HEK293T (cell line): ENCODE measurements around the gene MTG2.
A peak's percentile ranks its signal among the peaks of the same experiment; 100 is the strongest.

Experiments
- CTCF ChIA-PET: fragments of 350-600 bp; formaldehyde crosslinking; extraction: SDS; loops from one replicate; lab custom pipeline; 2021; ENCODE audit warnings: antibody characterized with exemption, inconsistent platforms; lab: Yijun Ruan, JAX
- POLR2A ChIA-PET: fragments of 350-600 bp; formaldehyde crosslinking; extraction: SDS; loops from one replicate; lab custom pipeline; 2020; ENCODE audit warnings: antibody characterized with exemption, inconsistent platforms; lab: Yijun Ruan, JAX
- DNase-seq: peaks from one replicate; pipeline ENCODE4 v3.0.0; 2012; ENCODE audit warnings: mixed read lengths; ENCODE audit errors: extremely low spot score
- ARNT ChIP-seq: fragments of 450-650 bp; IDR thresholded peaks from 2 replicates; pipeline ENCODE4 v1.6.1; 2017; ENCODE audit warnings: mild to moderate bottlenecking
- BHLHE40 ChIP-seq: fragments of 450-650 bp; IDR thresholded peaks from 2 replicates; pipeline ENCODE4 v1.6.1; 2016; ENCODE audit warnings: mild to moderate bottlenecking, moderate library complexity, borderline replicate concordance
- CTBP1 ChIP-seq: fragments of 450-650 bp; IDR thresholded peaks from 2 replicates; pipeline ENCODE4 v1.6.1; 2016; ENCODE audit warnings: borderline replicate concordance
- ELF4 ChIP-seq: fragments of 450-650 bp; IDR thresholded peaks from 2 replicates; pipeline ENCODE4 v1.6.1; 2017; ENCODE audit warnings: antibody characterized with exemption
- FOXA1 ChIP-seq: fragments of 450-650 bp; IDR thresholded peaks from 2 replicates; pipeline ENCODE4 v1.6.1; 2016; ENCODE audit warnings: mild to moderate bottlenecking
- FOXK2 ChIP-seq: fragments of 450-650 bp; IDR thresholded peaks from 2 replicates; pipeline ENCODE4 v1.6.1; 2016; ENCODE audit warnings: mild to moderate bottlenecking
- FOXM1 ChIP-seq: fragments of 450-650 bp; IDR thresholded peaks from 2 replicates; pipeline ENCODE4 v1.6.1; 2017; ENCODE audit warnings: mild to moderate bottlenecking, borderline replicate concordance
- HDGF ChIP-seq: fragments of 450-650 bp; IDR thresholded peaks from 2 replicates; pipeline ENCODE4 v1.6.1; 2017; ENCODE audit warnings: antibody characterized with exemption, borderline replicate concordance
- L3MBTL2 ChIP-seq: fragments of 450-650 bp; conservative IDR thresholded peaks from 2 replicates; pipeline ENCODE4 v1.6.1; 2016; ENCODE audit warnings: mild to moderate bottlenecking
- LEF1 ChIP-seq: fragments of 450-650 bp; IDR thresholded peaks from 2 replicates; pipeline ENCODE4 v1.6.1; 2017; ENCODE audit warnings: mild to moderate bottlenecking, borderline replicate concordance
- NFRKB ChIP-seq: fragments of 450-650 bp; IDR thresholded peaks from 2 replicates; pipeline ENCODE4 v1.6.1; 2016; ENCODE audit warnings: mild to moderate bottlenecking, moderate library complexity
- SP1 ChIP-seq: fragments of 450-650 bp; IDR thresholded peaks from 2 replicates; pipeline ENCODE4 v1.6.1; 2017
- SUZ12 ChIP-seq: fragments of 450-650 bp; IDR thresholded peaks from 2 replicates; pipeline ENCODE4 v1.6.1; 2016; ENCODE audit warnings: mild to moderate bottlenecking
- TARDBP ChIP-seq: fragments of 450-650 bp; IDR thresholded peaks from 2 replicates; pipeline ENCODE4 v1.6.1; 2016
- ZNF384 ChIP-seq: fragments of 450-650 bp; IDR thresholded peaks from 2 replicates; pipeline ENCODE4 v1.6.1; 2016
- TF ChIP-seq, protein P1 (sequence below): fragments of 450-650 bp; IDR thresholded peaks from 2 replicates; pipeline ENCODE4 v1.6.1; 2016

The MTG2 gene

DNA sequence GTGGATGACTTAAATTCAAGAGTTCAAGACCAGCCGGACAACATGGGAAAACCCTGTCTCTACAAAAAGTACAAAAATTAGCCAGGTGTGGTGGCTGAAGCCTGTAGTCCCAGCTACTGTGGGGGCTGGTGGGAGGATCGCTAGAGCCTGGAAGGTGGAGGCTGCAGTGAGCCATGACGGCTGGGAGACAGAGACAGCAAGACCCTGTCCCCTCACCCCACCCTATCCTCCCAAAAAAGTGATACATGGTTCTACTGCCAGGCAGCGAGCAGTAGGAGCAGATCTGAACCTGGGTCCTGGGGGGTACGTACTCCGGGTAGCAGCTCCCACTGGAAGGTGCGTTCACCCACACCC lies 41.8 kb upstream of the MTG2 start:
- no peak for DNase-seq
- ChIA-PET POLR2A (interaction anchor here (1.7 to 1.8 kb wide), 2 partner anchors 19 to 75 kb away, joined by 7 to 9 read pairs; partner anchors contain the start of genes LSM14B and TAF4), CTCF (no interaction called here)
- TF ChIP-seq SP1 (no peak), TARDBP (no peak), ZNF384 (no peak), HDGF (no peak), L3MBTL2 (no peak), ARNT (no peak), BHLHE40 (no peak), ELF4 (no peak)

DNA sequence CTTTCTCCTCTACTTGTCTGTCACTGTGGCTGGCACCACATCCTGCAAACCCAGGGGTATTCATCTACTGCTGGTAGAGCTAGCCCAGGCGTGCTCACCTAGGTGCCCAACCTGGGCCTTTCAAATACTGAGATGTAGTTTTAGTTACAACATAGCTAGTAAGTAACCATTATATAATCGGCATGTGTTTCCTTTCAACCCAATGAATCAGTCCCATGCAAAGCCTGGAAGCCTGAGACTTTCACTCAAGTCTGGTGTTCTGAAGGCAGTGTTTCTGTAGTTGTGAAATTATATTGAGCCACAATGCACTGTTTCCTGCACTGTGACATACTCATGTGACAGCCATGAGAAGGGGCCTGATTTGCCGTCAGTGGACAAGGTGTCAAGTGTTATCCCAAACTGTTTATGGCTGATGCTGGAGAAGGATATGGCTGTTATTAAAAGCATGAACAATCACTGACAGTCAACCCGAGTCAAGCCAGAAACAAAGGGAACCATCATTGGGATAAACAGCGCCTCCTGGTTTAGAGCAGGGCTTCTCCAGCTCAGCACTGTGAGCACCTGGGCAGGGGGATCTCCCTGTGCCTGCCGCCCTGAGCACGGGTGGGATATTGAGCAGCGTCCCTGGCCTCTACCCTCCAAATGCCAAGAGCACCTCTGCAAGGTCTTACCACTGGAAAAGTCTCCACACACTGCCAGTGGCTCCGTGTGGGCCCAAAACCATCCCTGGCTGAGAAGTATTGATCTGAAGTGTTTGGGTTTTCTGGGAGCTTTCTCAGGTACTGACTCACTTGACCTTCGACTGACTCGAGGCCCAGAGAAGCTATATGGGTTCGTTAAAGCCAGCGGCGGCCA lies 41.2 kb upstream of the MTG2 start:
- peak; percentile 37 for DNase-seq
- ChIA-PET POLR2A (interaction anchor here (0.8 to 1.8 kb wide), 4 partner anchors 15 to 131 kb away, joined by 3 to 9 read pairs (median 6); partner anchors contain the start of genes LSM14B and TAF4), CTCF (interaction anchor here (1.2 to 1.3 kb wide), 2 partner anchors 15 to 72 kb away, joined by 4 read pairs; no protein-coding TSS in a partner anchor)
- TF ChIP-seq SP1: no peak
- TF ChIP-seq NFRKB: no peak
- no peak for TF ChIP-seq L3MBTL2
- TF ChIP-seq, protein P1, sequence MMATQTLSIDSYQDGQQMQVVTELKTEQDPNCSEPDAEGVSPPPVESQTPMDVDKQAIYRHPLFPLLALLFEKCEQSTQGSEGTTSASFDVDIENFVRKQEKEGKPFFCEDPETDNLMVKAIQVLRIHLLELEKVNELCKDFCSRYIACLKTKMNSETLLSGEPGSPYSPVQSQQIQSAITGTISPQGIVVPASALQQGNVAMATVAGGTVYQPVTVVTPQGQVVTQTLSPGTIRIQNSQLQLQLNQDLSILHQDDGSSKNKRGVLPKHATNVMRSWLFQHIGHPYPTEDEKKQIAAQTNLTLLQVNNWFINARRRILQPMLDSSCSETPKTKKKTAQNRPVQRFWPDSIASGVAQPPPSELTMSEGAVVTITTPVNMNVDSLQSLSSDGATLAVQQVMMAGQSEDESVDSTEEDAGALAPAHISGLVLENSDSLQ: no peak
- TF ChIP-seq BHLHE40: no peak
- no peak for TF ChIP-seq LEF1
- no peak for TF ChIP-seq HDGF
- TF ChIP-seq TARDBP: no peak
- TF ChIP-seq FOXM1: no peak
- no peak for TF ChIP-seq ZNF384
- TF ChIP-seq ARNT: no peak

DNA sequence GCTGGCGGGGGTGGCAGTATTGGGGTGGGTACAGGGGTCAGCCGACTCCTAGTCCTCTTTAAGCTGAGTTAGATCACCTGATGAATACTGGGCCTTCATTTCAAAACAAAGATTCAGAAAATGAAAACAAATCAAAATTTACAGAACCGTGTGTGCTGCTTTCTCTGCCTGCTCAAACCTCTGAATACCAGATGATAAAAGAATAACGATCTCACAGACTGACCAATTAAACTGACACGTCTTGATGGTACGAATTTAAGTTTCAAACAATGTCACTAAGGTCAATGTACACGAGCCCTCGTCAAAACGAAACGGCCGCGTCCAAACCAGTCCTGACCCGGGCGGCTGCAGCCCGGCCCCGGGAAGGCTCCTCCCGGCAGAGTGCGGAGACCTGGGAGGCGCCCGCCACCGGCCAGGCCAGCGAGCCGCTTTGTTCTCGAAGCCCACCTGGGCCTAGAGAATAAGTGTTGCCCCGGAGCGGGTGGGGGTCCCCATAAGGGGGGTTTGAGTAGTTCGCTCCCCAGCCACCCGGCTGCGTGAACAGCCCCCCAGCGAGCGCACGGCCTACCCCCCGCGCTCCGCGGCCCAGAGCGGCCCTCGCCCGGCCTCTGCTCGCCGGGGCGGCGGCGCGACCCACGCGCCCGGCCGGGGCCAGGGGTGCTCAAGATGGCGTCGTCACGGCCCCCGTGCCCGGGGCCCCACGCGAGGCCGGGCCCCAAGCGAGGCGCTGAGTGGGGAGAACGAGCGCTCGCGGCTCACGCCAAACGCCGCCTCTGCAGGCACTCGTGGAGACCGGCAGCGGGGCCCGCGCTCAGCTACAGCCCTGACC lies 40.4 kb upstream of the MTG2 start:
- no peak for DNase-seq
- CTCF ChIA-PET: interaction anchor here (1.2 to 1.3 kb wide), 2 partner anchors 14 to 73 kb away, joined by 4 read pairs; no protein-coding TSS in a partner anchor
- POLR2A ChIA-PET: interaction anchor here (1.0 to 1.8 kb wide), 5 partner anchors 20 to 132 kb away, joined by 3 to 9 read pairs (median 4); partner anchors contain the start of genes LSM14B and TAF4
- TF ChIP-seq L3MBTL2 (no peak), FOXM1 (no peak), SUZ12 (no peak), SP1 (no peak), CTBP1 (no peak), NFRKB (no peak), TARDBP (no peak), FOXK2 (no peak), BHLHE40 (no peak), ELF4 (no peak), ZNF384 (no peak), ARNT (no peak), HDGF (no peak), FOXA1 (no peak), LEF1 (no peak)
- TF ChIP-seq, protein P1: no peak

DNA sequence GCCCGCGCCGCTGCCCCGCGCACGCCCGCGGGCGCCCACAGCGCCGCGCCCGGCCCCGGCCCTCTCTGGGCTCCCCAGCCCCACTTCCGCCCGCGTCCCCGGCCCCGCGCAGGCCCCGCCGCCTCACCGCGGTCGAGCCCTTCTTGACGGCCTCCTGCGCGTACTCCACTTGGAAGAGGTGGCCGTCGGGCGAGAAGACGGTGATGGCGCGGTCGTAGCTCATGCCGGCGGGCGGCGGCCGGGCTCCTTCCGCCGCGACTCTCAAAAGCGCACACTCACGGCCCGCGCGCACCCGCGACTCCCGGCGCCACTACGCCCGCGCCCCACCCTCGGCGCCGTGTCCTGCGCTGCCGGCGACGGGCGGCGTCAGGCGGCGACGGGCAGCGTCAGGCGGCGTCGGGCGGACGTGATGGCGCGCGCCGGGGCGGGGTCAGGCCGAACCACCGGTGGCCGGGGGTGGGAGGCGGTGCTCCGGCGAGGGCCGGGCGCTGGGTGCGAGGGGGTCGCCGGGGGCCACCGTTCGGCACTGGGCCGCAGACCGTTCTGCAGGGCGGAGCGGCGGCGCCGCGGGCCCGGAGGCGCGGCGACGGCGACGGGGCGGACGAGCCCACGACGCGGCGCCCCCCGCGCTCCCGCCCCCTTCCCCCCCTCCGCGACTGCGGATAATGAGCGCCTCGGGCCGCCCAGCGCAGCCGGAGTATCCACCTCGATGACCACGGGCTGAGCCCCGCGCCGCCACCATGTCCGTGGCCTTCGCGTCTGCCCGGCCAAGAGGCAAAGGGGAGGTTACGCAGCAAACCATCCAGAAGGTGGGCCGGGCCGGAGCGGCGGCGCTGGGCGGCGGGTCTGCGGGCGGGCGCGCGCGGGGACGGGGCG lies 39.5 kb upstream of the MTG2 start, which contains the start of the genes PSMA7 and SS18L1:
TSS of gene PSMA7 (minus strand) at position 314 of the 876 bp plus-strand sequence. CDS start at position 223, 91 bp downstream.
TSS of gene SS18L1 (plus strand) at position 689 of the 876 bp plus-strand sequence. CDS start at position 741, 52 bp downstream.
- ChIA-PET CTCF (no interaction called here), POLR2A (interaction anchor here (1.0 to 1.4 kb wide), 2 partner anchors 21 to 133 kb away, joined by 3 to 4 read pairs; partner anchors contain the start of gene LSM14B)
- TF ChIP-seq, protein P1: no peak
- TF ChIP-seq FOXM1: peak; percentile 59; the same call in 1 of the 2 replicates
- TF ChIP-seq ARNT: 0 out of 2 replicates have a peak, but pooled peaks have one; percentile 28
- TF ChIP-seq CTBP1: no peak
- peak; percentile 89 for DNase-seq
